Left ventricle myocardium inferior (tissue), 1 donor: ENCODE results near the gene B3GLCT. TPM values are rescaled to one million over a fixed set of nuclear protein-coding genes. Genes with fewer than 3 reads are reported as not detected.

ENCODE experiments used
- DNase-seq: peaks from one replicate; pipeline ENCODE4 v3.0.0-alpha.2; 2020
- H3K27ac ChIP-seq: fragments of 200-600 bp; replicated peaks from 2 replicates; pipeline ENCODE4 v1.8.0; 2021
- H3K27me3 ChIP-seq: fragments of 200-600 bp; 2 replicates; pipeline ENCODE4 v1.8.0; 2021; ENCODE audit warnings: low read depth
- H3K36me3 ChIP-seq: fragments of 200-600 bp; 2 replicates; pipeline ENCODE4 v1.8.0; 2021
- H3K4me1 ChIP-seq: fragments of 200-600 bp; 2 replicates; pipeline ENCODE4 v1.8.0; 2021
- H3K4me3 ChIP-seq: fragments of 200-600 bp; 2 replicates; pipeline ENCODE4 v1.8.0; 2021; ENCODE audit warnings: mild to moderate bottlenecking, moderate library complexity
- H3K9me3 ChIP-seq: fragments of 200-600 bp; replicated peaks from 2 replicates; pipeline ENCODE4 v1.8.0; 2021
- CTCF ChIP-seq: fragments of 200-600 bp; IDR thresholded peaks from 2 replicates; pipeline ENCODE4 v1.8.0; 2021; ENCODE audit warnings: antibody characterized with exemption, mild to moderate bottlenecking, borderline replicate concordance
- intact Hi-C: fragments of 100-400 bp; cut with micrococcal nuclease; formaldehyde crosslinking; loops from one replicate; pipeline ENCODE4 v1.11.0; 2022
- total RNA-seq: library from RNA; stranded (reverse); fragmentation: NEBNext Ultra II Directional; extraction: Animal tissue kit (Norgen Biotek cat#: 25700); gene quantifications from one replicate; pipeline ENCODE4 v1.2.1, GENCODE V29; 2021
- donor health status: DM: no; HTN: yes; CAD: no; lungs with severe emphysema.

Gene B3GLCT
- total RNA-seq, 1 donor from 2014 or later: 19.5 TPM

GRCh38 chr13:31357581-31357980, 157.8 kb downstream of the B3GLCT start:
- H3K27me3 ChIP-seq: peaks cover 17% of the 10 kb centered on the region
- no peak overlapping the region for H3K27ac ChIP-seq
- no peaks in the 10 kb centered on the region for H3K4me1 ChIP-seq
- H3K4me3 ChIP-seq: no peak overlapping the region
- no peak for DNase-seq
- TF ChIP-seq CTCF: no peak
- H3K36me3 ChIP-seq: no peaks in the 10 kb centered on the region
- intact Hi-C loops: no loop called here
- peaks cover 13% of the 10 kb centered on the region for H3K9me3 ChIP-seq

- H3K9me3 ChIP-seq: peaks cover 23% of the 10 kb centered on the region
- no peak for TF ChIP-seq CTCF
- intact Hi-C loops: no loop called here
- H3K27ac ChIP-seq: no peak overlapping the region
- H3K4me3 ChIP-seq: no peak overlapping the region
- no peaks in the 10 kb centered on the region for H3K36me3 ChIP-seq
- H3K4me1 ChIP-seq: no peaks in the 10 kb centered on the region
- no peaks in the 10 kb centered on the region for H3K27me3 ChIP-seq
- no peak for DNase-seq
Observed at GRCh38 chr13:31361673-31362072, 161.9 kb downstream of the B3GLCT start.

GRCh38 chr13:31365630-31366029, 165.9 kb downstream of the B3GLCT start:
- intact Hi-C loops: no loop called here
- no peak overlapping the region for H3K27ac ChIP-seq
- no peaks in the 10 kb centered on the region for H3K4me1 ChIP-seq
- H3K27me3 ChIP-seq: no peaks in the 10 kb centered on the region
- peaks cover 28% of the 10 kb centered on the region for H3K9me3 ChIP-seq
- H3K36me3 ChIP-seq: no peaks in the 10 kb centered on the region
- TF ChIP-seq CTCF: no peak
- H3K4me3 ChIP-seq: no peak overlapping the region
- no peak for DNase-seq

- intact Hi-C loops: no loop called here
- no peak for DNase-seq
- H3K4me1 ChIP-seq: no peaks in the 10 kb centered on the region
- H3K9me3 ChIP-seq: peaks cover 28% of the 10 kb centered on the region
- no peak for TF ChIP-seq CTCF
- H3K27me3 ChIP-seq: no peaks in the 10 kb centered on the region
- H3K4me3 ChIP-seq: no peak overlapping the region
- no peak overlapping the region for H3K27ac ChIP-seq
- no peaks in the 10 kb centered on the region for H3K36me3 ChIP-seq
Observed at GRCh38 chr13:31367410-31367809, 167.6 kb downstream of the B3GLCT start.

- H3K9me3 ChIP-seq: peaks cover 28% of the 10 kb centered on the region
- H3K4me1 ChIP-seq: no peaks in the 10 kb centered on the region
- intact Hi-C loops: no loop called here
- no peak for DNase-seq
- no peaks in the 10 kb centered on the region for H3K36me3 ChIP-seq
- H3K27ac ChIP-seq: no peak overlapping the region
- no peaks in the 10 kb centered on the region for H3K27me3 ChIP-seq
- TF ChIP-seq CTCF: no peak
- H3K4me3 ChIP-seq: no peak overlapping the region
Observed at GRCh38 chr13:31369213-31369612, 169.4 kb downstream of the B3GLCT start.

GRCh38 chr13:31372454-31372853, 172.7 kb downstream of the B3GLCT start:
- DNase-seq: no peak
- Histone ChIP-seq H3K4me1 (no peaks in the 10 kb centered on the region), H3K9me3 (peaks cover 3% of the 10 kb centered on the region), H3K27me3 (no peaks in the 10 kb centered on the region), H3K27ac (no peak overlapping the region), H3K4me3 (no peak overlapping the region), H3K36me3 (no peaks in the 10 kb centered on the region)
- no peak for TF ChIP-seq CTCF
- intact Hi-C loops: no loop called here
